K562 (cell line): ENCODE measurements around the gene RPL27. TPM values are rescaled to one million over a fixed set of nuclear protein-coding genes. Genes with fewer than 3 reads are reported as not detected.

Experiments used
- DNMT1 ChIP-seq: fragments of 450-650 bp; IDR thresholded peaks from 2 replicates; pipeline ENCODE4 v1.6.1; 2016; ENCODE audit warnings: antibody characterized with exemption, mild to moderate bottlenecking
- ELF2 ChIP-seq: fragments of 250-450 bp; sonication (Bioruptor Pico); IDR thresholded peaks from 2 replicates; pipeline ENCODE4 v1.5.0; 2021; ENCODE audit warnings: mild to moderate bottlenecking
- FOXP1 ChIP-seq: sonication (generic); formaldehyde crosslinking; IDR thresholded peaks from 2 replicates; pipeline ENCODE4 v1.8.0; 2022; ENCODE audit warnings: mild to moderate bottlenecking, missing genetic modification reagents
- MAFG ChIP-seq: fragments of 450-650 bp; conservative IDR thresholded peaks from 2 replicates; pipeline ENCODE4 v1.6.1; 2016; ENCODE audit warnings: missing genetic modification characterization, missing compliant biosample characterization
- MCM2 ChIP-seq: fragments of 450-650 bp; IDR thresholded peaks from 2 replicates; pipeline ENCODE4 v1.6.1; 2017; ENCODE audit warnings: low read depth, mild to moderate bottlenecking
- MTA3 ChIP-seq: fragments of 450-650 bp; formaldehyde crosslinking; IDR thresholded peaks from 2 replicates; pipeline ENCODE4 v1.6.1; 2017; ENCODE audit warnings: mild to moderate bottlenecking, borderline replicate concordance
- NR1H2 ChIP-seq: sonication (generic); formaldehyde crosslinking; IDR thresholded peaks from 2 replicates; pipeline ENCODE4 v1.4.0; 2020; ENCODE audit warnings: mild to moderate bottlenecking, missing genetic modification reagents
- POLR2AphosphoS2 ChIP-seq: IDR thresholded peaks from 2 replicates; pipeline ENCODE4 v1.6.1; 2012; ENCODE audit warnings: low read length, improper control_type of control experiment
- TEAD2 ChIP-seq: fragments of 450-650 bp; IDR thresholded peaks from 2 replicates; pipeline ENCODE4 v1.6.1; 2016; ENCODE audit warnings: missing genetic modification characterization, control low read depth, missing compliant biosample characterization
- THRAP3 ChIP-seq: fragments of 450-650 bp; IDR thresholded peaks from 2 replicates; pipeline ENCODE4 v1.6.1; 2016; ENCODE audit warnings: mild to moderate bottlenecking, inconsistent platforms, borderline replicate concordance
- ZC3H4 ChIP-seq: sonication (generic); formaldehyde crosslinking; IDR thresholded peaks from 2 replicates; pipeline ENCODE4 v1.9.0; 2021; ENCODE audit warnings: missing genetic modification reagents, borderline replicate concordance
- ZNF232 ChIP-seq: sonication (generic); formaldehyde crosslinking; IDR thresholded peaks from 2 replicates; pipeline ENCODE4 v1.8.0; 2022; ENCODE audit warnings: mild to moderate bottlenecking, missing genetic modification reagents
- polyA plus RNA-seq, 8 experiments: library from polyadenylated mRNA; depleted of rRNA in 4 of 8; stranded (reverse) in 5 of 8; unstranded in 3 of 8; fragments of >200 nt; fragmentation: Nextera tagmentation in 2 of 8; fragmentation: Illumina TruSeq in 1 of 8; extraction: Ambion mirVana in 2 of 8; extraction: Trizol in 1 of 8; gene quantifications; 2 replicates each; pipeline versions ENCODE4 v1.2.1 to v1.2.3, GENCODE V29; 2011 to 2014; ENCODE audit warnings: inconsistent platforms in 1 of 8, missing spikeins in 1 of 8
- total RNA-seq, 7 experiments: library from RNA; depleted of rRNA in 6 of 7; stranded (reverse); fragments of >200 nt in 6 of 7; fragmentation: Illumina TruSeq in 2 of 7; extraction: Trizol in 2 of 7; gene quantifications; 2 replicates each; pipeline versions ENCODE4 v1.2.1 to v1.2.3, GENCODE V29; 2011 to 2021; ENCODE audit warnings: low replicate concordance in 1 of 7
- TF ChIP-seq, protein P1 (sequence below), 3 experiments: IDR thresholded peaks in 2 of 3; conservative IDR thresholded peaks in 1 of 3; 2 replicates each; pipeline ENCODE4 v1.5.1; 2011 to 2012; ENCODE audit warnings: low read length in 3 of 3, mild to moderate bottlenecking in 3 of 3, control low read depth in 2 of 3, improper control_type of control experiment in 1 of 3, inconsistent platforms in 1 of 3, low read depth in 1 of 3, mixed read lengths in 1 of 3, moderate library complexity in 1 of 3; ENCODE audit not compliant: insufficient read depth in 2 of 3
- TF ChIP-seq, protein P2 (sequence below): conservative IDR thresholded peaks from 2 replicates; pipeline ENCODE4 v1.6.1; 2011; ENCODE audit warnings: low read depth, mild to moderate bottlenecking, low read length; ENCODE audit not compliant: control insufficient read depth
- TF ChIP-seq, protein P3 (sequence below): sonication (generic); formaldehyde crosslinking; IDR thresholded peaks from 2 replicates; pipeline ENCODE4 v1.8.1; 2022; ENCODE audit warnings: missing genetic modification reagents
- TF ChIP-seq, protein P4 (sequence below): fragments of 250-450 bp; sonication (Bioruptor Pico); IDR thresholded peaks from 2 replicates; pipeline ENCODE4 v1.5.0; 2021; ENCODE audit warnings: mild to moderate bottlenecking, moderate library complexity

RPL27 gene
- total and polyA plus RNA-seq, 9 of the 15 experiments (the other 6 are each of a cell fraction or from before 2014, with no cell fraction given) = 1,539 to 6,155 (median 3,710) TPM

DNA sequence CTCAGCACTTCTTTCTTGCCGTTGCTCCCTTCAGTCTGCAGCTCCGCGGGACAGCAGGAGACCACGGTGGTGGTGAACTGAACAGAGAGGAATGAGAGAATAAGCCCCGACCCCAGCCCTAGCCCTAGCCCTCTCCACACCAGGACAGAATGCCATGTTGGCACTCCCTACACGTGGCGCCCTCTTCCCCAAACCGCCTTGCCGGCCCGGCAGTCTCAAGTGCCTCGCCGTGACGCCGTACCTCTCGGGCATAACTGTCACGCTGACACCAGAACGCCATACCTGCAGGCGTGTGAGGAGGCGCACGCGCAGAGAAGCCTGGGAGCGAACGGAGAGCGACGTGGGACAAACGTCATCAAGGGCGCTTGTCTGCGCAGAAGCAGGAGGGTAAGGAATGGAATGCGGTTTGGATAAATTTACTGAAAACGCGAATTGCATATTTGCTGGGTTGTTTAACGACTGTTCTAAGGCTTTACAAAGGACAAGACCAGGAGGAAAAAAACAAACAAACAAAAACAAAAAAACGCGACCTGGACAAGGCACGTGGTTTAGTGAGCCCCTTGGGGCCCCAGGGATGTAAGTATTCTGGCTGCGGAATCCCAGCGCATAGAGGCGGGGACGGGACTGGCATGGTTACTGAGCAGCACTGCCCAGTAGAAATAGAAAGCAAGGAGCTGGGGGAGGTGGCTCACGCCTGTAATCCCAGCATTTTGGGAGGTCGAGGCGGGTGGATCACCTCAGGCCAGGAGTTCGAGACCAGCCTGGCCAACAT, 33.9 kb upstream of the RPL27 start, which contains the start of gene AARSD1 (continued):
- TF ChIP-seq, protein P1, sequence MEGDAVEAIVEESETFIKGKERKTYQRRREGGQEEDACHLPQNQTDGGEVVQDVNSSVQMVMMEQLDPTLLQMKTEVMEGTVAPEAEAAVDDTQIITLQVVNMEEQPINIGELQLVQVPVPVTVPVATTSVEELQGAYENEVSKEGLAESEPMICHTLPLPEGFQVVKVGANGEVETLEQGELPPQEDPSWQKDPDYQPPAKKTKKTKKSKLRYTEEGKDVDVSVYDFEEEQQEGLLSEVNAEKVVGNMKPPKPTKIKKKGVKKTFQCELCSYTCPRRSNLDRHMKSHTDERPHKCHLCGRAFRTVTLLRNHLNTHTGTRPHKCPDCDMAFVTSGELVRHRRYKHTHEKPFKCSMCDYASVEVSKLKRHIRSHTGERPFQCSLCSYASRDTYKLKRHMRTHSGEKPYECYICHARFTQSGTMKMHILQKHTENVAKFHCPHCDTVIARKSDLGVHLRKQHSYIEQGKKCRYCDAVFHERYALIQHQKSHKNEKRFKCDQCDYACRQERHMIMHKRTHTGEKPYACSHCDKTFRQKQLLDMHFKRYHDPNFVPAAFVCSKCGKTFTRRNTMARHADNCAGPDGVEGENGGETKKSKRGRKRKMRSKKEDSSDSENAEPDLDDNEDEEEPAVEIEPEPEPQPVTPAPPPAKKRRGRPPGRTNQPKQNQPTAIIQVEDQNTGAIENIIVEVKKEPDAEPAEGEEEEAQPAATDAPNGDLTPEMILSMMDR (IDR thresholded peaks at IDR 0.05 in 2 of 3, conservative IDR thresholded peaks at IDR 0.05 in 1 of 3; ENCODE audit: insufficient read depth in 2 of 3, low read depth in 1 of 3, low read length in 3 of 3) = no peak
- no peak for TF ChIP-seq ELF2 (CRISPR knock-in tag)
- TF ChIP-seq TEAD2 = 0 out of 2 replicates have a peak, but pooled peaks have one; percentile 29
- TF ChIP-seq MTA3 = peak; percentile 98
- no peak for TF ChIP-seq ZC3H4 (CRISPR knock-in tag)
- TF ChIP-seq THRAP3 = no peak; the same call in none of the 2 replicates
- TF ChIP-seq MCM2 = no peak
- TF ChIP-seq, protein P2, sequence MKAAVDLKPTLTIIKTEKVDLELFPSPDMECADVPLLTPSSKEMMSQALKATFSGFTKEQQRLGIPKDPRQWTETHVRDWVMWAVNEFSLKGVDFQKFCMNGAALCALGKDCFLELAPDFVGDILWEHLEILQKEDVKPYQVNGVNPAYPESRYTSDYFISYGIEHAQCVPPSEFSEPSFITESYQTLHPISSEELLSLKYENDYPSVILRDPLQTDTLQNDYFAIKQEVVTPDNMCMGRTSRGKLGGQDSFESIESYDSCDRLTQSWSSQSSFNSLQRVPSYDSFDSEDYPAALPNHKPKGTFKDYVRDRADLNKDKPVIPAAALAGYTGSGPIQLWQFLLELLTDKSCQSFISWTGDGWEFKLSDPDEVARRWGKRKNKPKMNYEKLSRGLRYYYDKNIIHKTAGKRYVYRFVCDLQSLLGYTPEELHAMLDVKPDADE = peak; percentile 60; the same call in 1 of the 2 replicates
- no peak for TF ChIP-seq MAFG (tag)
- TF ChIP-seq, protein P3, sequence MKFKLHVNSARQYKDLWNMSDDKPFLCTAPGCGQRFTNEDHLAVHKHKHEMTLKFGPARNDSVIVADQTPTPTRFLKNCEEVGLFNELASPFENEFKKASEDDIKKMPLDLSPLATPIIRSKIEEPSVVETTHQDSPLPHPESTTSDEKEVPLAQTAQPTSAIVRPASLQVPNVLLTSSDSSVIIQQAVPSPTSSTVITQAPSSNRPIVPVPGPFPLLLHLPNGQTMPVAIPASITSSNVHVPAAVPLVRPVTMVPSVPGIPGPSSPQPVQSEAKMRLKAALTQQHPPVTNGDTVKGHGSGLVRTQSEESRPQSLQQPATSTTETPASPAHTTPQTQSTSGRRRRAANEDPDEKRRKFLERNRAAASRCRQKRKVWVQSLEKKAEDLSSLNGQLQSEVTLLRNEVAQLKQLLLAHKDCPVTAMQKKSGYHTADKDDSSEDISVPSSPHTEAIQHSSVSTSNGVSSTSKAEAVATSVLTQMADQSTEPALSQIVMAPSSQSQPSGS (CRISPR knock-in tag) = no peak
- TF ChIP-seq NR1H2 = no peak
- TF ChIP-seq POLR2AphosphoS2 = peak; percentile 81; the same call in 1 of the 2 replicates
- TF ChIP-seq, protein P4, sequence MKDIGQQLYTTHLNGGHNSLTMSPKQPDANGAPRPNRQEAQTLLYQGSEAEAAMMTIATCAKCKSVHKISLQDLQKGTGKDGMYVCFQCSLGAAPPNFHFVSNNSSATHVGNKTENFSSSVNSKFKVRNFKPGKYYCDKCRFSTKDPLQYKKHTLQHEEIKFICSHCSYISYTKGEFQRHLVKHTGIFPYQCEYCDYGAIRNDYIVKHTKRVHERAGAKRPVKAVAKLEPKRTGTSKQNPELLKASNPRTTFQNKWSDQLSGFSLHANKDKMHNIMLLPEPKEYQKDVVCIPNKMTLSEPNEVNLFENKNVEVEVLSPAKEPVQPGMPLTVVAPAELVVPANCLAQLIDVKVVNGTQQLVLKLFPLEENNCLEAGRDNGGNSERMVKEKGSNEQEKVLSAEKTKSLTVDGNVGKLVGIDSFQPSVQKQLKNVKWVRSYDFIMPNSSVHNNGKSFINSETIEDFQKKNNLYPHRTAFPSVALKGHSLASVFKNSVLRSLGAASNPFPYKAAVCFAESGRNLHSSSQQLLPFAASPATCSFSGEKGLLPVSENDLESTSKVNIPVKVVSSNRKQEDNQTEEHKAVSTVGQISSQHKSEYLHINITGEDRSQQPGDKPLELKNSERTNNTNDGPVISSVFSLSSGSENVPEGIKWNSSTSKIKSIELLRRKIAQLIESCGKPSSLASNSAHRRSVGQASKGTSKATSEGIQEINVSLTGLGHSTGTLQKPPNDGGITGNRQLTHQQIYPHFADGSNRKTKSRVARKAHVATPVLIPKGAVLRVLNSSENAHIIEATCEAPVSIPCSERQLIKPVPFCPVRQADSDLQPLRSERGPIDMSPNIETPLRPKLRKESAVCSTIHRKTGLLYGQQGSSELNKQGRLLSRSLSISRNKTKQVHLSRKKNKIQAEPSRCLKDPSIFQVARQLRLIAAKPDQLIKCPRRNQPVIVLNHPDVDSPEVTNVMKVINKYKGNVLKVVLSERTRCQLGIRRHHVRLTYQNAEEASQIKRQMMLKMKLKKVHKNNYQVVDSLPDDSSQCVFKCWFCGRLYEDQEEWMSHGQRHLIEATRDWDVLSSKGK = no peak
- no peak for TF ChIP-seq FOXP1 (CRISPR knock-in tag)
- TF ChIP-seq DNMT1 = no peak
- no peak for TF ChIP-seq ZNF232 (CRISPR knock-in tag)
